GM23248 (cell line): Measurements from ENCODE around the gene RTN4.

ENCODE experiments used
- EZH2 ChIP-seq: fragments of 200-600 bp; sonication (generic); IDR thresholded peaks from 2 replicates; pipeline ENCODE4 v1.6.1; 2018; ENCODE audit warnings: antibody characterized with exemption, mild to moderate bottlenecking; ENCODE audit not compliant: insufficient read depth, poor library complexity, severe bottlenecking
- EZH2phosphoT487 ChIP-seq: fragments of 200-600 bp; sonication (generic); IDR thresholded peaks from 2 replicates; pipeline ENCODE4 v1.6.1; 2018; ENCODE audit warnings: antibody characterized with exemption, moderate library complexity, mild to moderate bottlenecking, low read depth; ENCODE audit not compliant: insufficient read depth

DNA sequence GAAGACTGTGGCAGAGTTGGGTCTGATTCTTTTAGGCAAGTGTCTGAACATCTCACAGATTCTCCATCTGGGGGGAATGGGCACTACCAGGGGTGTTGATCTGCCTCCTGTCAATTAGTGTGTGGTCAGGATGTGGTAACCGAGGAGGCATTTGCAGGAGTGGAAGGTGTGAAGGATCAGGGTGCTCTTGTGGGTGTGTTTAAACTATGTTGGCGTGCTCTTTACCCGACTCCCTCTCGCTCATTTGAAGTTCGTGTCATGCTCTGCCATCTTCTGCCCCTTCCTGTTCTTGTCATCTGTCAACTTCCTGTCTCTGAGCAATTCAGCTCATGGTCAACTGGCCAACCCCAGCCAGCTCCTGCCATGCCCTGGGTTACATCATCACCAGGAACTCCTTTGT, 107.9 kb downstream of the RTN4 start:
- TF ChIP-seq EZH2 (no peak), EZH2phosphoT487 (no peak)
